Gastrocnemius medialis (tissue), 4 donors: ENCODE data around the gene ITGAD.

Experiments
- CTCF ChIP-seq, 5 experiments: fragments of 450-650 bp in 3 of 5; fragments of 200-600 bp in 2 of 5; sonication (generic) in 2 of 5; IDR thresholded peaks in 4 of 5; conservative IDR thresholded peaks in 1 of 5; 1 replicate in 4 of 5; 2 replicates in 1 of 5; pipeline ENCODE4 v1.5.1; 2016 to 2019; ENCODE audit warnings: antibody characterized with exemption in 5 of 5, mild to moderate bottlenecking in 3 of 5, moderate library complexity in 3 of 5
- POLR2A ChIP-seq, 2 donors: fragments of 450-650 bp; IDR thresholded peaks; one replicate each; pipeline ENCODE4 v1.6.1; 2017; ENCODE audit warnings: antibody characterized with exemption in 2 of 2, mild to moderate bottlenecking in 2 of 2, moderate library complexity in 2 of 2

DNA sequence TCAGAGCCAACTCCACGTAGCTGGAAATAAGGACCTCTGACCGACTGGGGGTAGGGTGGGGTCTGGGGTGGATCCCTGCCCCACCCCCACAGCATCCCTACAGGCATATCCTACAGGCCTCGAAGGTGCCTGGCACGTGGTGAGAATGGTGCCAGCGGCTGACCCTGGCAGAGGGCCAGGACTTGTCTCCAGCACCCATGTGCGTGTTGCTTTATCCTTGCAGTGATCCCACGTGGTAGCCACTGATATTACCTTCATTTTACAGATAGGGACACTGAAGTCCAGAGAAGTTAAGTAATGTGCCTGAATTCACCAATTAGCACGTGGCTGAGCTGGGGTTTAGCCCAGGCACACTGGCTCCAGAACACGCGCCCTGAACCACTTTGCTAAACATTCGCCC, 8.3 kb downstream of the ITGAD start:
- TF ChIP-seq POLR2A (IDR thresholded peaks at IDR 0.05), result no peak
- no peak for TF ChIP-seq CTCF (IDR thresholded peaks at IDR 0.05 in 4 of 5, conservative IDR thresholded peaks at IDR 0.05 in 1 of 5)
